Panc1 (cell line): ENCODE results near the gene CTBP1. TPM values are rescaled to one million over a fixed set of nuclear protein-coding genes. Genes with fewer than 3 reads are reported as not detected.

Source experiments
- ATAC-seq: fragments of 200-7000 bp; cut with Tn5 transposase; 2 replicates; pipeline ENCODE4 v1.9.1; 2020; ENCODE audit warnings: mild to moderate bottlenecking, moderate library complexity
- BruUV-seq: library from RNA; stranded (reverse); fragments of 400-500 nt; replicated peaks from 2 replicates; lab custom pipeline; 2021; lab: Mats Ljungman, UMichigan
- CTCF ChIA-PET: fragments of 300-600 bp; sonication (Branson Sonifier 250); formaldehyde crosslinking; loops from one replicate; lab custom pipeline; 2022; ENCODE audit warnings: antibody characterized with exemption; lab: Charles Lee
- POLR2A ChIA-PET: fragments of 300-600 bp; sonication (Branson Sonifier 250); formaldehyde crosslinking; loops from one replicate; lab custom pipeline; 2022; ENCODE audit warnings: antibody characterized with exemption; lab: Charles Lee
- DNase-seq: peaks from one replicate; pipeline ENCODE4 v3.0.0-alpha.2; 2010; ENCODE audit warnings: low read depth, low spot score
- H3K27ac ChIP-seq: 2 replicates; pipeline ENCODE4 v1.5.1; 2011; ENCODE audit warnings: mild to moderate bottlenecking, low read length, inconsistent platforms
- H3K27me3 ChIP-seq: fragments of 200-500 bp; sonication (Bioruptor generic); 2 replicates; pipeline ENCODE4 v1.6.0; 2014; ENCODE audit warnings: low read length, inconsistent platforms; ENCODE audit not compliant: control insufficient read depth, insufficient read depth
- H3K36me3 ChIP-seq: fragments of 200-500 bp; sonication (Bioruptor generic); 2 replicates; pipeline ENCODE4 v1.5.1; 2014; ENCODE audit warnings: inconsistent platforms, mild to moderate bottlenecking, low read length, moderate library complexity; ENCODE audit not compliant: control insufficient read depth, insufficient read depth
- H3K4me1 ChIP-seq: 2 replicates; pipeline ENCODE4 v1.5.1; 2011; ENCODE audit warnings: inconsistent platforms, mild to moderate bottlenecking, low read length, moderate library complexity; ENCODE audit not compliant: control insufficient read depth, insufficient read depth
- H3K4me3 ChIP-seq, 2 experiments: 2 replicates each; pipeline ENCODE4 v1.5.1; 2011 to 2012; ENCODE audit warnings: low read depth in 2 of 2, low read length in 2 of 2, mild to moderate bottlenecking in 2 of 2, inconsistent platforms in 1 of 2, moderate library complexity in 1 of 2
- H3K9me3 ChIP-seq: fragments of 200-500 bp; sonication (Bioruptor generic); 2 replicates; pipeline ENCODE4 v1.5.1; 2014; ENCODE audit warnings: low read depth, mild to moderate bottlenecking, inconsistent platforms, low read length, moderate library complexity; ENCODE audit not compliant: control insufficient read depth, insufficient read depth
- POLR2AphosphoS5 ChIP-seq: IDR thresholded peaks from 2 replicates; pipeline ENCODE4 v1.6.1; 2012; ENCODE audit warnings: mild to moderate bottlenecking, low read depth, low read length, moderate library complexity
- SIN3A ChIP-seq: IDR thresholded peaks from 2 replicates; pipeline ENCODE4 v1.6.1; 2012; ENCODE audit warnings: low read depth, mild to moderate bottlenecking, low read length, moderate library complexity, borderline replicate concordance; ENCODE audit not compliant: insufficient read depth
- TCF7L2 ChIP-seq: IDR thresholded peaks from 2 replicates; pipeline ENCODE4 v1.6.1; 2011; ENCODE audit warnings: mild to moderate bottlenecking, low read depth, low read length, inconsistent platforms
- in situ Hi-C: cut with HindIII; loops from 2 replicates; pipeline ENCODE4 v1.10.0; 2016; ENCODE audit warnings: low sequenced_read_pairs, low pct_unique_long_range_greater_than_20kb
- intact Hi-C: fragments of 100-400 bp; cut with micrococcal nuclease; formaldehyde crosslinking; loops from one replicate; pipeline ENCODE4 v1.10.0; 2022; ENCODE audit not compliant: unreplicated experiment
- total RNA-seq: library from RNA; stranded (reverse); gene quantifications from one replicate; pipeline ENCODE4 v1.2.1, GENCODE V29; 2021; ENCODE audit not compliant: unreplicated experiment
- TF ChIP-seq, protein P1 (sequence below), 2 experiments: IDR thresholded peaks; 2 replicates each; pipeline ENCODE4 v1.6.1; 2011 to 2012; ENCODE audit warnings: low read depth in 2 of 2, control low read depth in 1 of 2, low read length in 1 of 2, mild to moderate bottlenecking in 1 of 2, moderate library complexity in 1 of 2; ENCODE audit not compliant: insufficient read depth in 1 of 2
- TF ChIP-seq, protein P2 (sequence below): fragments of 450-650 bp; IDR thresholded peaks from 2 replicates; pipeline ENCODE4 v1.5.1; 2017; ENCODE audit warnings: mild to moderate bottlenecking

Gene CTBP1
- total RNA-seq, 1 experiment from 2014 or later, result 157 TPM

DNA sequence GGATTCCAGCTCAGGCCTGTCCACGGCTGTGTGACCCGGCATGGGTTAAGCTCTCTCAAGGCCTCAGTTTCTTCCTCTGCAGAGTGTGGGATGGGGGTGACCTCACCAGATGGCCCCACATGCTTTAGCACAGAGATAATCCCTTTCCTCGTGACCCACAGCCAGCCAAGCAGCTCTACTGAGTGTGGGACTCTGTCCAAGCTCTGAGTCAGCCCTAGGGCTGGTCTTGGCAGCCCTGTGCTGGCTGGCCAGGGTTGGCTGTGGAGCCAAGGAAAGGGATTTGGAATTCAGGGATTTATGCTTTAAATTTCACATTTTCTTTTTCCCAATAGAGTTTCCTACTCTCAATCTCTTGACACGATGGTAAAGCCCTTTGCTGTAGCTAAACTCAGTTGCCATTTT is 56.8 kb downstream of the CTBP1 start:
- no peaks in the 10 kb centered on the region for H3K9me3 ChIP-seq
- intact Hi-C loops, result no loop called here
- no peaks in the 10 kb centered on the region for H3K36me3 ChIP-seq
- POLR2A ChIA-PET, result no interaction called here
- BruUV-seq, result no TSS peak
- DNase-seq (peak; percentile 52), ATAC-seq (peak; percentile 97)
- in situ Hi-C loops, result no loop called here
- TF ChIP-seq, protein P1, sequence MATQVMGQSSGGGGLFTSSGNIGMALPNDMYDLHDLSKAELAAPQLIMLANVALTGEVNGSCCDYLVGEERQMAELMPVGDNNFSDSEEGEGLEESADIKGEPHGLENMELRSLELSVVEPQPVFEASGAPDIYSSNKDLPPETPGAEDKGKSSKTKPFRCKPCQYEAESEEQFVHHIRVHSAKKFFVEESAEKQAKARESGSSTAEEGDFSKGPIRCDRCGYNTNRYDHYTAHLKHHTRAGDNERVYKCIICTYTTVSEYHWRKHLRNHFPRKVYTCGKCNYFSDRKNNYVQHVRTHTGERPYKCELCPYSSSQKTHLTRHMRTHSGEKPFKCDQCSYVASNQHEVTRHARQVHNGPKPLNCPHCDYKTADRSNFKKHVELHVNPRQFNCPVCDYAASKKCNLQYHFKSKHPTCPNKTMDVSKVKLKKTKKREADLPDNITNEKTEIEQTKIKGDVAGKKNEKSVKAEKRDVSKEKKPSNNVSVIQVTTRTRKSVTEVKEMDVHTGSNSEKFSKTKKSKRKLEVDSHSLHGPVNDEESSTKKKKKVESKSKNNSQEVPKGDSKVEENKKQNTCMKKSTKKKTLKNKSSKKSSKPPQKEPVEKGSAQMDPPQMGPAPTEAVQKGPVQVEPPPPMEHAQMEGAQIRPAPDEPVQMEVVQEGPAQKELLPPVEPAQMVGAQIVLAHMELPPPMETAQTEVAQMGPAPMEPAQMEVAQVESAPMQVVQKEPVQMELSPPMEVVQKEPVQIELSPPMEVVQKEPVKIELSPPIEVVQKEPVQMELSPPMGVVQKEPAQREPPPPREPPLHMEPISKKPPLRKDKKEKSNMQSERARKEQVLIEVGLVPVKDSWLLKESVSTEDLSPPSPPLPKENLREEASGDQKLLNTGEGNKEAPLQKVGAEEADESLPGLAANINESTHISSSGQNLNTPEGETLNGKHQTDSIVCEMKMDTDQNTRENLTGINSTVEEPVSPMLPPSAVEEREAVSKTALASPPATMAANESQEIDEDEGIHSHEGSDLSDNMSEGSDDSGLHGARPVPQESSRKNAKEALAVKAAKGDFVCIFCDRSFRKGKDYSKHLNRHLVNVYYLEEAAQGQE (IDR thresholded peaks at IDR 0.05; ENCODE audit: insufficient read depth in 1 of 2, low read depth in 2 of 2, low read length in 1 of 2), result no peak
- TF ChIP-seq, protein P2, sequence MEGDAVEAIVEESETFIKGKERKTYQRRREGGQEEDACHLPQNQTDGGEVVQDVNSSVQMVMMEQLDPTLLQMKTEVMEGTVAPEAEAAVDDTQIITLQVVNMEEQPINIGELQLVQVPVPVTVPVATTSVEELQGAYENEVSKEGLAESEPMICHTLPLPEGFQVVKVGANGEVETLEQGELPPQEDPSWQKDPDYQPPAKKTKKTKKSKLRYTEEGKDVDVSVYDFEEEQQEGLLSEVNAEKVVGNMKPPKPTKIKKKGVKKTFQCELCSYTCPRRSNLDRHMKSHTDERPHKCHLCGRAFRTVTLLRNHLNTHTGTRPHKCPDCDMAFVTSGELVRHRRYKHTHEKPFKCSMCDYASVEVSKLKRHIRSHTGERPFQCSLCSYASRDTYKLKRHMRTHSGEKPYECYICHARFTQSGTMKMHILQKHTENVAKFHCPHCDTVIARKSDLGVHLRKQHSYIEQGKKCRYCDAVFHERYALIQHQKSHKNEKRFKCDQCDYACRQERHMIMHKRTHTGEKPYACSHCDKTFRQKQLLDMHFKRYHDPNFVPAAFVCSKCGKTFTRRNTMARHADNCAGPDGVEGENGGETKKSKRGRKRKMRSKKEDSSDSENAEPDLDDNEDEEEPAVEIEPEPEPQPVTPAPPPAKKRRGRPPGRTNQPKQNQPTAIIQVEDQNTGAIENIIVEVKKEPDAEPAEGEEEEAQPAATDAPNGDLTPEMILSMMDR, result no peak
- TF ChIP-seq TCF7L2, result no peak
- TF ChIP-seq POLR2AphosphoS5, result no peak; the same call in 1 of the 2 replicates
- no peak for TF ChIP-seq SIN3A
- H3K4me3 ChIP-seq, result no peak overlapping the region
- no peaks in the 10 kb centered on the region for H3K27me3 ChIP-seq
- peaks cover 18% of the 10 kb centered on the region for H3K4me1 ChIP-seq
- peak overlapping the region; percentile 63 for H3K27ac ChIP-seq
- CTCF ChIA-PET, result interaction anchor here (0.6 kb wide), 1 partner anchor 264 kb away, joined by 4 read pairs; no protein-coding TSS in a partner anchor

DNA sequence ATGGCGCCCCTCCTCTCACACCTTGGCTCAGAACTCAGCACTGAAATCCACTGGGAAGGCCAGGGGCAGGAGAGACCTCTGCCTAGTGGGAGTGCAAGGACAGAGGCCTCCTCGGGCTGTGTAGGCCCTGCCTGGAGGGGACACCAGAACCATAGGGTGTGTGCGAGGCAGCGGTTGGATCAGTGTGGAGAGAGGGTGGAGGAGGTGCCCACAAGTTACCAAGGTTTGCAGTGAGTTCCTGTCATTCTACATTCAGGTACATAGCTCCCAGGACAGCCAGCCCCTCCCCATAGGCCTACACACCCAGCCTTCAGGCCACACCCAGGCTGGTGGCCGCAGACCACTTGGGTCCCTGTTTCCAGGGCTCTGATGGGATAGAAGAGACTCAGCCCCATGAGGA is 57.3 kb downstream of the CTBP1 start:
- no peaks in the 10 kb centered on the region for H3K27me3 ChIP-seq
- no peaks in the 10 kb centered on the region for H3K36me3 ChIP-seq
- peak overlapping the region; percentile 63 for H3K27ac ChIP-seq
- no peak overlapping the region for H3K4me3 ChIP-seq
- ChIA-PET CTCF (interaction anchor here (0.6 kb wide), 1 partner anchor 264 kb away, joined by 4 read pairs; no protein-coding TSS in a partner anchor), POLR2A (no interaction called here)
- no peaks in the 10 kb centered on the region for H3K9me3 ChIP-seq
- no TSS peak for BruUV-seq
- DNase-seq, result no peak
- TF ChIP-seq POLR2AphosphoS5 (no peak), SIN3A (no peak), TCF7L2 (no peak)
- TF ChIP-seq, protein P1 (IDR thresholded peaks at IDR 0.05; ENCODE audit: insufficient read depth in 1 of 2, low read depth in 2 of 2, low read length in 1 of 2), result no peak
- TF ChIP-seq, protein P2, result no peak
- in situ Hi-C loops (no loop called here), intact Hi-C loops (no loop called here)
- H3K4me1 ChIP-seq, result peaks cover 18% of the 10 kb centered on the region
- ATAC-seq, result peak; percentile 24
